HG03565 (cell line): ENCODE measurements around the gene GLOD4.
"Not testable (repeated sequence)": the region's sequence is repeated elsewhere in the genome, so short reads cannot be mapped to it uniquely, and the experiment has no call there.

Experiments
- ATAC-seq: cut with Tn5 transposase; IDR thresholded peaks from one replicate; pipeline ENCODE4 v1.9.1; 2021; ENCODE audit warnings: mild to moderate bottlenecking, moderate library complexity; ENCODE audit not compliant: unreplicated experiment

GLOD4 gene

GRCh38 chr17:784143-784542 is 2.1 kb upstream of the GLOD4 start:
- ATAC-seq = no peak

DNA sequence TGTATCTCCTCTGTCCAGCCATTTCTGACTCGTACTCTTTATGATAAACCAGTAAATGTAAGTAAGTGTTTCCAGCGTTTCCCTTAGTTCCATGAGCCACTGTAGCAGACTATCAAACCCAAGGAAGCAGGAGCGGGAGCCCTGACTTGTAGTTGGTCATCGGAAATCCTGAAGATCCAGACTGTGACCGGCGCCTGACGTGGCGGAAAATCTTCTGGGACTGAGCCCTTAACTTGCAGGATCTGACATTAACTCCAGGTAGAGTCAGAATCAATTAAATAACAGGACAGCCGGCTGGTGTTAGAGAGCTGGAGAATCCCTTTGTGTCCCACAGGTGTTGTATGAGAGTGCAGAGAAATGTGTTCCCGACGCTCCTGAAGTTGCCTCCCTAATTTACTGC is 4.0 kb downstream of the GLOD4 start:
- ATAC-seq = no peak

DNA sequence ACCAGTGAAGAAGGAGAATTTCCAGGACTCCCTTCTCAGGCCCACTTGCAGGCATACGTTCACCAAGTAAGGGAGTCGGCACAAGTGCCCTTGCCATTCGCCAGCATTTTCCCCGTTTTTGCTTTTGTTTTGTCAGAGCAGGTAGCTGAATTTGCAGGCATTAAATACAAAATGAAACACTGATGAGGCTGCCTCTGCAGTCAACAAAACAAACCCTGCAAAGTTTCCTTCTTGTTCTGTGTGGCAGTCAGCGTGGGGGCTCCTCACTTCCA is 7.8 kb downstream of the GLOD4 start:
- ATAC-seq = no peak

GRCh38 chr17:773467-774312 is 8.4 kb downstream of the GLOD4 start:
- no peak for ATAC-seq

DNA sequence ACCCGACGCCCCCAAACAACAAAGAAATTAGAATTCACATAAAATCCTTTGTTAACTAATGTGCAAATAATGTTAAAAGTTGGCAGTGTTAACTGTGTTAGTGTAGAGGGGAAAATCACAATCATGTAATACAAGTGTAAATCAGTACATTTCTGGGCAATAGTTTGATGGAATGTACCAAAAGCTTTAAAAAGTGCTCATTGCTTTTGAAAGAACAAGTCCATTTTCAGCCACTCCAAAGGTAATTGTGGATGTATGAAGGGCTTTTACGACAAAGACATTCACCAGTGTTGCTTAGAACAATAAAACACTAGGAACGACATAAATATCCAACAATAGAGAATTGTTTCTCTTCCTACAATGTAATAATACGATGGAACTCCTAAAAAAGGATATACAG is 9.1 kb downstream of the GLOD4 start:
- no peak for ATAC-seq

GRCh38 chr17:767076-767475 is 15.0 kb downstream of the GLOD4 start:
- ATAC-seq = no peak

- no peak for ATAC-seq
Measured at GRCh38 chr17:760371-760770, 21.7 kb downstream of the GLOD4 start.

DNA sequence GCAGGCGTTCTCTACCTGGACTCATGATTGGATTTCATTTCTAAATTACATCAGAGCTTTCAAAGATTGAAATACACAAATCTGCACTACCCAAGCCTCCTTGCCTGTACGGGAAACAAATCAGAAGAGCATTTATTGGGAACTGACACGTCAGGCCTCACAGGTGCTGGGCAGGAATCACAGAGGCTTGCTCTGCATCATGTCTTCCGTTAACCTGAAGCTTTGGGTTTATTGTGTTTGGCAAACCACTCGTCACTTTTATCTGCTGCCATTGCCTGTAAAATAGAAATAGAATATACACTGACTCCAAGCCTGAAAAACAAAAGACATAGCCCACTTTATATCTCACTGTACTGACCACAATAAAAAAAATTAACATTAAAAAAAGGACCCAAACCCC is 22.1 kb downstream of the GLOD4 start:
- no peak for ATAC-seq

DNA sequence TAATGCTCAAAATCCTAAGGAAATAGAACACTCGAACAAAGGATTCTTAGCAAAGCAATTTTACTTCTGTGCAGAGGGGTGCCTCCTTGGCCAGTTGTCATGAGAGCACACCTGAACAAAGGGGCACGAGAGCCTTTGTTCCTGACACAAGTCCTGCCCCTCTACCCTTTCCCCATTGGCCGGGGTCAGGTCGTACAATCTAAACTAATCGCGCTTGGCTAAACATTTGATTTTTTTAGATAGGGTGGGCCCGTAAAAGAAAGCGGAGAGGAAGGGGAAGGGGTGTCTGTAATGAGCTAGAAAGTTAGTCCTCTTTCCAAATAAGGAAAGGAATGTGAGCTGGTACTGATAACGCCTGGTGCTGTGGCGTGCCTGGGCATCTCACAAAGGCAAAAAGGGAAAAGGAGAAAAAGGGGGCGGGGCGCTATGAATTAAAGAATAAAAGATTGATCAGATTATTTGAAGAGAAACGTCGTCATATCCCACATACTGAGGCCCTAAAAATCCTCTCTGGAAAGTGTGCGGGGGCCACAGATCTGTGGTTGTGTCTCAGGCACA is 26.0 kb downstream of the GLOD4 start:
- not testable (repeated sequence) for ATAC-seq

GRCh38 chr17:755319-755961 is 26.6 kb downstream of the GLOD4 start:
- not testable (repeated sequence) for ATAC-seq

DNA sequence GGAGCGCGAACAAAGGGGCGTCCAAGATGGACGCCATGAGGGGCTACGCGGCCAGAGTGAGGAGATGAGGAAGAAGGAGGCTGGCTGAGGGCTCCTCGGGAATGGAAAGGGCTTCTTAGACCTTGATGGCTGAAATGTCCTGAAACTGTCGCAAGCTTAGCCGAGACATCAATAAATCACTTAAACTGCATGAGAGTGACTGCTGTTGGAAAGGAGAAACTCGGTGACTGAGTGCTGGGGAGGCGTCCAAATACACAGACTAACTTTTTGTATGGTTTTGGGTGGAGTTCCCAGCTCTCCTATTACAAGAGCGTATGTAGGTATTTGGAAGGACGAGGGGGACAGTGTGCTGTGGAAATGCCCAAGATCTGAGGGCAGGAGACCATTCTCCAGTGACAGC is 28.7 kb downstream of the GLOD4 start:
- no peak for ATAC-seq

GRCh38 chr17:752620-753219 is 29.4 kb downstream of the GLOD4 start:
- ATAC-seq = no peak

DNA sequence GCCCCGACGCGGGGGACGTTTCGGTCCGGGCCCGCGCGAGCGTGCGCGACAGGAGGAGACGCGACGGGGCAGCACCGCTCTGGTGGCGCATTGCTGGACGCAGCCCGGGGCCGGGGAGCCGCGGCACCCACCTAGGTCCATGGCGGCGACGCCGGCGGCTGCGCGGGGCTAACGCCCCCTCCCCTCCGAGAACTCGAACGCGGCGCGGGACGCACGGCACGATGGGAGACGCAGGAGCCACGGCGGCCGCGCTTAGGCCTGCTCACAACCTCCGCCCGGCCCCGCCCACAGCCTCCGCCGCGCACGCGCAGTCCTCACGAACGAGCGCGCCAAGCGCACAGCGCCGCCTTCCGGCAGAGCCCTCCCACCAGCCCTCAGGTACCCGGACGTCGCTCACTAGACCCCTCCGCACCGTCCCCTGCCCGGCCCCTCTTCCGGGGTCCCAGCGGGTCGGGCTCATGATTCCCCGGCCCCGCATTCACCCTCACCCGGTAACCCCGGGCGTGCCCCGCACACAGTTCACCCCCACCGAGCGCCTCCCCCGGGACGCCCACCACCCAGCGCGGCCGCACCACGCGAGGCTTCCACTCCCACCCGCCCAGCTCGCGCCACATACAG is 30.0 kb downstream of the GLOD4 start, which contains the start of gene GEMIN4:
Gene GEMIN4 (minus strand): TSS at position 263 of the 618 bp plus-strand sequence. CDS start 122 bp downstream, at position 141.
- peak; percentile 69 for ATAC-seq

- peak; percentile 25 for ATAC-seq
Measured at GRCh38 chr17:751269-752001, 30.6 kb downstream of the GLOD4 start.

DNA sequence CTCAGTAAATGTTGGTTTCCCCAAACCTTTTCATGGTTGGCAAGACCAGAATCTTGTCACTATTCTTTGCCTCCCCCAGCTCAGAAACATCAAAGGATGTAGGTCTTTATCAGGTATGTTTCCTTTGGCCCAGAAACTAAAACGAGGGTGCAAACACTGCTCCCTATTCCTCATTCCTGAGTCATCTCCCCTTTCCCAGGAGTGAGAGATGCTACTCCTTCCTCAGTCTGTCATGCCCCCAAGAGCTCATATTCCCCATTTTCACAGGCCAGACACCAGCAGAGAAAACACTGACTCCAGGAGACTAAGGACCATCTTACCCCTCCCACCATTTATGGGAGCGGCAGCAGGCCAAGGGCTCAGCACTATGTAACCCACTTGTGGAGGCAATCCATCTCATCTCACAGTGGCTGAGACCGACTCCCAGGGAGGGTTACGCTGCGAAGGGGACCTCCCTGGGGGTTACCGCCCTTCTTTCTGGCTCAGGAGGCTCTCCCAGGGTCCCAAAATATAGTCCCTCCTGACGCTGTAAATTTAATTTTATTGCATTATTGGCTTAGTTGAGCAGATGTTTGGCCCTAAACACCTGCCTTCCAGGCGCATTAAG is 31.5 kb downstream of the GLOD4 start:
- no peak for ATAC-seq

GRCh38 chr17:749359-749758 is 32.7 kb downstream of the GLOD4 start:
- ATAC-seq = not testable (repeated sequence)

DNA sequence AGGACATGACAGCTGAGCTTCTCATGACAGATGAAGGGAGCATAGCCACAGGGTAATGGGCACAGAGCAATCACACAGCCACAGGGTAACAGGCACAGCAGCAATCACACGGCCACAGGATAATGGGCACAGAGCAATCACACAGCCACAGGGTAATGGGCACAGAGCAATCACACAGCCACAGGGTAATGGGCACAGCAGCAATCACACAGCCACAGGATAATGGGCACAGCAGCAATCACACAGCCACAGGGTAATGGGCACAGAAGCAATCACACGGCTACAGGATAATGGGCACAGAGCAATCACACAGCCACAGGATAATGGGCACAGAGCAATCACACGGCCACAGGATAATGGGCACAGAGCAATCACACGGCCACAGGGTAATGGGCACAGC is 33.5 kb downstream of the GLOD4 start:
- not testable (repeated sequence) for ATAC-seq

DNA sequence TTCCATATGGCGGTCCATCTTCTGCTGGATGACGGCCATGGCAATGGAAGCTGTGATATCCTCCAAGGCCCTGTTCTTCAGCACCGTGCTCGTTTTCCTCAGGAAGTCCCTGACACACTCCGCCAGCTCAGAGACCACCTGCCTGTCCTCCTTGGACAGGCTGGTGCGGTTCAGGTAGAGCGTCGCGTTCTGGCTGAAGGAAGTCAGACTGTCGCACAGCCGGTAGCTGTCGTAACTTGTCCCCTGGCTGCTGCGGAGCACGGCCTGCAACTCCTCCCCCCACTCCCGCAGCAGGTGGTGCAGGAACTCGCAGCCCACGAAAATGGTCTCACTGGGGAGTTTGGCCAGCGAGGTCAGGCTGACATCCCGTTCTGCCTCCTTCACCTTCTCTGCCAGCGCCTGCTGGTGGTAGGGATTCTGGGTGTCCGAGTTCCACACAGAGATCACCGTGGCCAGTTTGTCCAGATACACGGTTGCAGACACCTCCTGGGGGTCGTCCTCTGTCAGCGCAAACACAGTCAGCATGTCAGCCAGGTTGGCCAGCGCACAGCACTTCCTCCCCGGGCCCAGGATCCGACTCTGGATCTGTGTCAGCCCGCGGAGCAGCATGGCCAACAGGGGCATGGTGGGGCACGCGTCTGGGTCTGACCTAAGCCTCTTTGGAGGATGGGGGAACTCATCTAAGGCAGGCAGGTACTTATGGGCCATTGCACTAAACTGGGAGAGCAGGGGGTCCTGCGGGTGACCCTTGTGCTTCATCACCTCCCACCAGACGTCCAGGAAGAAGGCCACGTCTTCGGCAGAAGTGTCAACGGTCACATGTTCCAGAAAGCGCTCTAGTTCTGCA is 35.1 kb downstream of the GLOD4 start:
- no peak for ATAC-seq

- ATAC-seq = no peak
Measured at GRCh38 chr17:746181-746580, 35.9 kb downstream of the GLOD4 start.
